Activated T-helper 2 cell treated with anti-CD3 and anti-CD28 coated beads, Interferon-gamma antibody, Interleukin-2, Interleukin-4, amounts not matched to agents 10 μg/mL and 5 μg/mL and 100 μg/mL, durations not matched to agents 14 hours and 24 hours and 36 hours (primary cell): Measurements from ENCODE around the gene DSCAM. TPM values are rescaled to one million over a fixed set of nuclear protein-coding genes. Genes with fewer than 3 reads are reported as not detected.

Source experiments
- DNase-seq: peaks from one replicate; pipeline ENCODE4 v3.0.0; 2021; ENCODE audit warnings: low spot score
- H3K27ac Mint-ChIP-seq: one replicate; pipeline ENCODE4 v1.8.0; 2021; ENCODE audit warnings: mixed read lengths
- H3K27me3 Mint-ChIP-seq: one replicate; pipeline ENCODE4 v1.8.0; 2021; ENCODE audit warnings: low read depth, mixed read lengths
- H3K36me3 Mint-ChIP-seq: one replicate; pipeline ENCODE4 v1.8.0; 2021; ENCODE audit warnings: low read depth, mixed read lengths
- H3K4me1 Mint-ChIP-seq: one replicate; pipeline ENCODE4 v1.8.0; 2021; ENCODE audit warnings: low read depth, mixed read lengths
- H3K4me3 Mint-ChIP-seq: one replicate; pipeline ENCODE4 v1.8.0; 2021; ENCODE audit warnings: low read depth, mild to moderate bottlenecking, moderate library complexity, mixed read lengths
- H3K9me3 Mint-ChIP-seq: one replicate; pipeline ENCODE4 v1.8.0; 2021; ENCODE audit warnings: mixed read lengths
- intact Hi-C: fragments of 100-400 bp; cut with micrococcal nuclease; formaldehyde crosslinking; loops from one replicate; pipeline ENCODE4 v1.15.1; 2023
- total RNA-seq: library from RNA; stranded (reverse); gene quantifications from 2 replicates; pipeline ENCODE4 v1.2.3, GENCODE V29; 2022

The DSCAM gene
- total RNA-seq, 1 donor from 2014 or later: not detected

DNA sequence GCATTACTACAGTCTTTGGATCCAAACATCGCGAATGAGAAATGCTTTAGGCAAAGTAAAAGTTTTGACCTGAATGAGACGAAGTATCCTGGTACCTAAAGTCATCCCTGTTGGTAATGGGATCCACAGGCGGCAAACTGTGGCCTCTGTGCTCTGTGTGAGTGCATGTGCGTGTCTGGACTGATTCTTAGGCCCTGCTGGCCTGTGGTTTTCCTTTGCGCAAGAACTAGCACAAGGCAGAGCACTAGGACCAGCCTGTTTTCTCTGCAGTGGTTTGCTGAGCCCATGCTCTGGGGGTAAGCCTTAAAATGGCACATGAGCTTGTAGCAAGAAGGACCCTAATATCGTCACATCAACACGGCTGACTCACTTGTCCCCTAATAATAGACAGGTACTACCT is 251.2 kb downstream of the DSCAM start:
- Mint-ChIP-seq H3K27ac (no peak overlapping the region), H3K4me1 (no peaks in the 10 kb centered on the region), H3K9me3 (peaks cover 35% of the 10 kb centered on the region), H3K4me3 (no peak overlapping the region), H3K27me3 (no peaks in the 10 kb centered on the region), H3K36me3 (no peaks in the 10 kb centered on the region)
- no peak for DNase-seq
- intact Hi-C loops: no loop called here

DNA sequence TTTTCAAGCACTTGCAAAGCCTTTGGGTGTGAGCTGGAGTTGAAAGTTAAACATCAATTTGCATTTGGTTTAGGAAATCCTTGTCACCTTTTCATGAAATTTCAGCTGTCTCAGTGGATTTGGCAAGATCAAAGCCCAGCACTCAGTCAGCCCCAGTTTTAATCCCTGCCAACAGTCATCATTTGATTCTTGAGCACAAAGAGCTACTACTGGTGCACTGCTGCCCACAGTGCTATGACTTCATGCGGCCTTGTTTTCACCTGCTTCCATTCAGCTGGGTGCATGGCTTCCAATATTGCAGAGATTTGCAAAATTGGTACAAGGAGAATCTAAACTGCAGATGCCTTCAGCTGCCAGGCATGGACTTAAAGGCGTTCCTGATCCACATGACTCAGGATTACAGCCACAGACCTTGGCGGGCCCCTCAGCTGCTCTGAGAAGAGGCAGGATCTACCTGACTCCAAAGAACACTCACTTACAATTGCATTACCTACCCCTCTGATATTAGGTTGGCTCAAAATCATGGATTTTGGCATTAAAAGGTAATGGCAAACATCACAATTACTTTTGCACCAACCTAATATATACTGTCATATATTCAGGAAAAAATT is 259.1 kb downstream of the DSCAM start:
- no peak for DNase-seq
- H3K36me3 Mint-ChIP-seq: no peaks in the 10 kb centered on the region
- H3K27ac Mint-ChIP-seq: no peak overlapping the region
- no peaks in the 10 kb centered on the region for H3K27me3 Mint-ChIP-seq
- H3K9me3 Mint-ChIP-seq: peaks cover 24% of the 10 kb centered on the region
- no peak overlapping the region for H3K4me3 Mint-ChIP-seq
- no peaks in the 10 kb centered on the region for H3K4me1 Mint-ChIP-seq
- intact Hi-C loops: no loop called here

DNA sequence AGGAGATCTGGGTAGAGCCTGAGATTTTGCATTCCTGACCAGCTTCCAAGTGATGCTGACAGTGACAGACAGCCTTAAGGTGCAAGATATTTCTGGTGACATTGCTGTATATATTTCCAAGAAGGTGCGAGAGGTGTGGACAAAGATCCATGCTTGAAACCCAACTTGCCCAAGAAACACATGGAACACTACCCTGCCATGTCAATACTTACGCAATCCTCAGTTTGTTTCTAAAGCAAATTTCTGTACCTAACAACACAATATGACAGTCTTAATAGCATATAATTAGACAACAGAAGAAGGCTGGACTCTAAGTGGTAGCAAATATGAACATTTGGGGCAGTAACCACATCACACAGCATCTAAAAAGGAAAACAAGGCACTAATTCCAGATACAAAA is 260.4 kb downstream of the DSCAM start:
- Mint-ChIP-seq H3K4me3 (no peak overlapping the region), H3K9me3 (peaks cover 23% of the 10 kb centered on the region), H3K4me1 (no peaks in the 10 kb centered on the region), H3K27ac (no peak overlapping the region), H3K27me3 (no peaks in the 10 kb centered on the region), H3K36me3 (no peaks in the 10 kb centered on the region)
- intact Hi-C loops: no loop called here
- no peak for DNase-seq

DNA sequence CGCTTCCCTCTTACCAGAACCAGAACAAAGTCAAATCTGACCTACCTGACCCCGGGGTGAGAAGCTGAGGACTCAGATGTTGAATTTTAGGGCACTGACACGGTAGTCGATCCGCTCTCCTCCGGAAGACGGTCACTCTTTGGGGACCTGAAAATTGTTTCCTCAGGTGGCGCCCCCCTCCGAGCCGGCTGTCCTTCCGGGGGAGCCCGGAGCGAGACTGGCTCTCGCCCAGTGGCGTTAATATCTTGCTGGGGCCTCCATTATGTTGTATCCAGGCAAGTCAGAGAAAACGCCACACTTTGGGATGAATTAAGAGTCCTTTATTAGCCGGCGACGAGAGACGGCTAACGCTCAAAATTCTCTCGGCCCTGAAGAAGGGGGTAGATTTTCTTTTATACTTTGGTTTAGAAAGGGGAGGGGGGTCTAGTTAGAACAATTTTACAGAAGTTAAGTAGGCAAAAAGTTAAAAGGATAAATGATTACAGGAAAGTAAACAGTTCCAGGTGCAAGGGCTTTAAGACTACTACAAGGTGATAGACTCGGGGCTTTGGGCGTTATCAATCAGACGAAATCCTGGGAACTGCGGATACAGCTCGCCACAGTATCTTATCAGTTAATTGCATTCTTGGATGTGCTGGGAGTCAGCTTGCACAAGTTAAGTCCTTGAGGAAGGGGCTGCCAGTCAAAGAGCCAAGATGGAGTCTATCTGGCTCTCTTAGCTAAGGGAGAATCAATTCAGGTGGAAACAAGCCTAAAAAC is 269.5 kb downstream of the DSCAM start:
- H3K36me3 Mint-ChIP-seq: no peaks in the 10 kb centered on the region
- intact Hi-C loops: no loop called here
- H3K4me1 Mint-ChIP-seq: no peaks in the 10 kb centered on the region
- H3K27me3 Mint-ChIP-seq: no peaks in the 10 kb centered on the region
- H3K27ac Mint-ChIP-seq: no peak overlapping the region
- H3K9me3 Mint-ChIP-seq: peaks cover 34% of the 10 kb centered on the region
- H3K4me3 Mint-ChIP-seq: no peak overlapping the region
- no peak for DNase-seq

DNA sequence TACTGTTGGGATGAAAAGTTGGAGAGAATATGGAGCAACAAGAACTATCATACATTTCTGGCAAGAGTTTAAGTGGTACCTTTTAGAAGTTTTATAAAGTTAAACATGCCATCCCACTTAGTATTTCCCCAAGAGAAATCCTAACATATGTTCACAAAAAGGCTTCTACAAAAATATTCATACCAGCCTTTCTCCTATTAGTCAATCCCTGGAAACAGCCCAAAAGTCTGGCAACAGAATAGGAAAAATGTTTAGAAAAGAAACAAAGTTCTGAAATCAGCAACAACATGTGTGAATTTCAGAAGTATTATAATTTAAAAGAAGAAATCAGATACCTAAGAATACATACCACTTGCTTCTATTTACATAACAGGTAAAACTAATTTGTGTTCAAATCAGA is 271.0 kb downstream of the DSCAM start:
- Mint-ChIP-seq H3K4me3 (no peak overlapping the region), H3K36me3 (no peaks in the 10 kb centered on the region), H3K9me3 (peaks cover 33% of the 10 kb centered on the region), H3K27ac (no peak overlapping the region), H3K4me1 (no peaks in the 10 kb centered on the region), H3K27me3 (no peaks in the 10 kb centered on the region)
- intact Hi-C loops: no loop called here
- DNase-seq: no peak

DNA sequence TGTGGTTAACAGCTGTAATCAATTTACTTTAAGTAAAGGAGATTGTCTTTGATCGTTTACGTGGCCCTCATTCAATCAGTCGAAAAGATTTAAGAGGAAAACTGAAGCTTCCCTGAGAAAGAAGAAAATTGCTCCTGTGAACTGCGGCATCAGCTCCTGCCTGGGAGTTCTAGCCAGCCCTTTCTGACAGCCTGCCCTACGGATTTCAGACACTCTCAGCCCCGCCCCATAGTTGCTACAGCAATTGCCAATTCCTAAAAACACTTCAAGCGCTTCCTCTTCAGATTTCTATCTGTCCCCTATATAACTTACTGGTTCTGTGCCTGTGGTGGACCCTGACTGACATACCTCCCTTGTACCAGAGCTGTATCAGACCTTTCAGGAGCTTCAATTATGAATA is 277.6 kb downstream of the DSCAM start:
- Mint-ChIP-seq H3K27ac (no peak overlapping the region), H3K9me3 (peaks cover 28% of the 10 kb centered on the region), H3K4me3 (no peak overlapping the region), H3K36me3 (no peaks in the 10 kb centered on the region), H3K27me3 (no peaks in the 10 kb centered on the region), H3K4me1 (no peaks in the 10 kb centered on the region)
- no peak for DNase-seq
- intact Hi-C loops: no loop called here

DNA sequence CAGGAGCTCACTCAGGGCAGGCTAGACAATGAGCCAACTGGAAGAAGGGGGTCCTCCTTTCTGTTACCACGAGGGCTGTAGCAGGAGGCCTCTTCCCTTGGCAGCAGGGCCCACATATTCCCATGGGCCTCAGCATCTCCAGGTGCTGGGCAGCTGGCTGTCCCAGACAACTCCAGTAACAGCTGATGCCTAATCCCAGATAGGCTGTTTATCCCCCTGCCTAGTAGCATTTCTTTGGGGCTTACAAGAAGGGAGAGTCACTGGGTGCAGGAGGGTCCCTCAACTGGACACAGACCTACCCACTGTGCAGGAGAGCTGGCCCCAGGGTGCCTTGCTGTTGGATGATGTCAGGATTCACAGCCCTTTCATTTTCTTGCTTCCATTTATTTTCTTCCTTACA is 278.2 kb downstream of the DSCAM start:
- Mint-ChIP-seq H3K4me1 (no peaks in the 10 kb centered on the region), H3K36me3 (no peaks in the 10 kb centered on the region), H3K27ac (no peak overlapping the region), H3K9me3 (peaks cover 28% of the 10 kb centered on the region), H3K27me3 (no peaks in the 10 kb centered on the region), H3K4me3 (no peak overlapping the region)
- intact Hi-C loops: no loop called here
- no peak for DNase-seq

DNA sequence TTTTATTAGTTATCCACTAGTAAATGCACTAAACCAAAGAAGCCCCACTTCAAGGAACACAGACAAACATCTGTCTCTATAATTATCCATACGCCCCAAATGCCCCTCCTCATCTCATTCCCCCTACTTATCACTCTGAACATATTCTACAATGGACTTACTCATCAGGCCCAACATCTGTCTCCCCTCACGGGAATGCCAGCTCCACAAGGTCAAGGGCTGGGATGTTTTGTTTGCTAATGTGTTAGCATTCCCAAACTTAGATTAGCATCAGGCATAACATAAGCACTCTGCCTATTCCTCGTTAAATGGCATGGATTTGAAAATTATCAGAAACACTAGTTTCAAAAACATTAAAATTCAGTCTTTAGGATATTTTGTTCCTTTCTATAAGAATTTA is 279.5 kb downstream of the DSCAM start:
- H3K27ac Mint-ChIP-seq: no peak overlapping the region
- no peak for DNase-seq
- H3K9me3 Mint-ChIP-seq: peaks cover 28% of the 10 kb centered on the region
- no peaks in the 10 kb centered on the region for H3K36me3 Mint-ChIP-seq
- no peaks in the 10 kb centered on the region for H3K27me3 Mint-ChIP-seq
- no peak overlapping the region for H3K4me3 Mint-ChIP-seq
- intact Hi-C loops: no loop called here
- no peaks in the 10 kb centered on the region for H3K4me1 Mint-ChIP-seq

DNA sequence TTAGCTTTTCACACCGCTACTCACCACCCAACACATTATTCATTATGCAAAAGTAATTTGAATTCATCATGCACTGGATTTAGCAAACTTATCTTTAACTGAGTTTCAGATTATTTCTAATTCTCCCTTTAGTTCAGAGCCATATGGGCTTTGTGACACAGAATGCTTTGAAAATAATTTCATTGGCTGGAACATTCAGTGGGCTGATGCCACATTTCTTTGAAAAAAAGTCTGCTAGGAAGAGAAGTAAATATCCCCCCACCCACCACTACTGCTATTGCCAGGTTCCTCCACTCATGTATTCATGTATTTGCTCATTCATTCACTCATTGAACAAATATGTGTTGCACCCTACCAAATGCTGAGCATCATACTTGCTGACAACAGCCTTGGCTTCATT is 280.5 kb downstream of the DSCAM start:
- H3K36me3 Mint-ChIP-seq: no peaks in the 10 kb centered on the region
- H3K27me3 Mint-ChIP-seq: no peaks in the 10 kb centered on the region
- no peaks in the 10 kb centered on the region for H3K4me1 Mint-ChIP-seq
- no peak overlapping the region for H3K27ac Mint-ChIP-seq
- peaks cover 37% of the 10 kb centered on the region for H3K9me3 Mint-ChIP-seq
- no peak for DNase-seq
- H3K4me3 Mint-ChIP-seq: no peak overlapping the region
- intact Hi-C loops: no loop called here

DNA sequence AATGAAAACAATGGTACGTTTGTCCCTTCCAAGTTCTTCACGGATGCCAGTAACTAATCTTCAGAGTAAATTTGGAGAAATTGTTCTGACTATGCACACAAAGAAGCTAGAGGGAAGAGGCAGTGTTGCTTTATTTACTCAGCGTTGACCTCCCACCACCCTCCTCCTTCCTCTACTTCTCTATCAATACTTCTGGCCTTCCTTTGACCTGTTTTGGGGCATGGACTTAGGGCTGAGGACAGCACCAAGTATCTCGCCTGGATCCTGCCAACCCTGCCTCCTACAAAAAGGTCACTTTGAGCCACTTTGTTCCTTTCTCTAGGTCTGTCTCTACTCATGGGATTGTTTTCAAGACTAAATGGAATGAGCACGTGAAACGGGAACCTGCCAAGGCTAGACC is 282.6 kb downstream of the DSCAM start:
- peaks cover 37% of the 10 kb centered on the region for H3K9me3 Mint-ChIP-seq
- no peak overlapping the region for H3K4me3 Mint-ChIP-seq
- intact Hi-C loops: no loop called here
- no peaks in the 10 kb centered on the region for H3K4me1 Mint-ChIP-seq
- H3K36me3 Mint-ChIP-seq: no peaks in the 10 kb centered on the region
- no peak for DNase-seq
- no peak overlapping the region for H3K27ac Mint-ChIP-seq
- no peaks in the 10 kb centered on the region for H3K27me3 Mint-ChIP-seq

DNA sequence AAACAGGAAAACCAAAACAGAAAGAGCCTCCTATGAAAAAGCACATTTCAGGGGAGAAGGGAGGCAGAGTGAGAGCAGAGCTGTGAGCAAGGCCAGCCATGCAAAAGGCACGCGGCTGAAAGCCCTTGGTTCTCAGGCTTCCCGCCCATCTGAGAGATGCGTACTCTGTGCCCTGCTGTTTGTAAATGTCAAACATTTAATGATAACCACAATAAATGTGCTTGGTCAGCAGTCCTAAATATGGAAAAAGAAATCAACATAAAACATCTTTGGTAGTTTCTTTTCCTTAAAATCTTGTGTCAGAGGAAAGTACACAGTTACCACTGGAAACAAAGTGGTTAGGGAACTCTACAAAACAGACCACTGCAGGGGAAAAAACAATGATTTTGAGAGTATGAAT is 283.1 kb downstream of the DSCAM start:
- Mint-ChIP-seq H3K27me3 (no peaks in the 10 kb centered on the region), H3K4me1 (no peaks in the 10 kb centered on the region), H3K27ac (no peak overlapping the region), H3K4me3 (no peak overlapping the region), H3K9me3 (peaks cover 37% of the 10 kb centered on the region), H3K36me3 (no peaks in the 10 kb centered on the region)
- intact Hi-C loops: no loop called here
- no peak for DNase-seq

DNA sequence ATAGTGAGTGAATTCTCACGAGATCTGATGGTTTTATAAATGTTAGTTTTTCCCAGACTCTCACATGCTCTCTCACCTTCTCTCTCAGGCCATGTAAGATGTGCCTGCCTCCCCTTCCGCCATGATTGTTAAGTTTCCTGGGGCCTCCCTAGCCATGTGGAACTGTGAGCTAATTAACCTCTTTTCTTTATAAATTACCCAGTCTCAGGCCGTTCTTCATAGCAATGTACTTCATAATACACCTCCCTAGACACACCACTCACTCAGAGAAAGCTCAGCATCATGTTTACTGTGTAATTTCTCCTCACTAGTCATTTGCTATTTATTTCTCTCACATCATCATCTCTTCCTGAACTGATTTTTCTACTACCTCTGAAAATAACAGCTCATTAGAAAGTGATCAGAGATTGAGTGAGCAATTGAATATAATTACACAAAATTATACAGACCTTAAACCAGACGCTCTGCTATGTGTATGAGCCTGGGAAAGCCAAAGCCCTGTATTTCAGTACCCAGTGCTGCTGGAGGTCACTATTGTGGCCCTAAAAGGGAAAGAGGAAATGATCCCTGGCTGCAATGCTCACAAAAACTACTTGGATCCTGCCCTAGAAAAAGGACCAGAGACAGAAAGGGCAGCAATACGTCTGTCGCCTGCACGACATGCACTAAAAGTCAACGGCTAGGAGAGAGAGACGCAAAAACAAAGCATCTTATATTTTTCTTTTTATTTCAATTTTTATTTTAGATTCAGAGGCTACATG is 284.5 kb downstream of the DSCAM start:
- Mint-ChIP-seq H3K27ac (no peak overlapping the region), H3K9me3 (peaks cover 42% of the 10 kb centered on the region), H3K36me3 (no peaks in the 10 kb centered on the region), H3K4me3 (no peak overlapping the region), H3K4me1 (no peaks in the 10 kb centered on the region), H3K27me3 (no peaks in the 10 kb centered on the region)
- intact Hi-C loops: no loop called here
- DNase-seq: no peak

DNA sequence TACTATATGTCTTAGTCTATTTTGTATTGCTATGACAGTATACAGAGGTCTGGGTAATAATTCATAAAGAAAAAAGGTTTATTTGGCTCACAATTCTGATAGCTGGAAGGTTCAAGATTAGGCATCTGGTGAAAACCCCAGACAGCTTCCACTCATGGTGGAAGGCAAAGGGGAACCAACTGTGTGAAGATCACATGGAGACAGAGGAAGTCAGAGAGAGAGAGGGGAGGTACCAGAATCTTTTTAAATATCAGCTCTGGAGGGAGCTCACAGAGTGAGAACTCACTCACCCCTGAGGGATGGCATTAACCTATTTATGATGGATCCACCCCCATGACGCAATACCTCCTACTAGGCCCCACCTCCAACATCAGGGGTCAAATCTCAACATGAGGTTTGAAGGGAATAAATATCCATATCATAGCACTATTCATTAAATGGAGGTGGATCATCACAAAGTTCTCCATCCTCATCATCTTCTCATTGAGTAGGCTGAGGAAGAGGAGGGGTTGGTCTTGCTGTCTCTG is 290.5 kb downstream of the DSCAM start:
- H3K4me3 Mint-ChIP-seq: no peak overlapping the region
- H3K27me3 Mint-ChIP-seq: no peaks in the 10 kb centered on the region
- DNase-seq: no peak
- intact Hi-C loops: no loop called here
- peaks cover 35% of the 10 kb centered on the region for H3K9me3 Mint-ChIP-seq
- no peaks in the 10 kb centered on the region for H3K4me1 Mint-ChIP-seq
- no peak overlapping the region for H3K27ac Mint-ChIP-seq
- H3K36me3 Mint-ChIP-seq: no peaks in the 10 kb centered on the region
